CD4-positive, alpha-beta T cell treated with Interleukin-17A for 4 hours (primary cell): ENCODE measurements around the gene TMEM238.
A peak's percentile ranks its signal among the peaks of the same experiment; 100 is the strongest.

Experiments
- DNase-seq: peaks from one replicate; pipeline ENCODE4 v3.0.0-alpha.2; 2020; ENCODE audit warnings: mixed read lengths

TMEM238 gene

GRCh38 chr19:55354698-55355212 lies 29.3 kb downstream of the TMEM238 start, which contains the start of gene COX6B2:
TSS of gene COX6B2 (minus strand) at chr19:55354719. CDS start at chr19:55354521, 198 bp downstream.
- peak; percentile 11 for DNase-seq

- DNase-seq, result peak; percentile 68
Measured at GRCh38 chr19:55353803-55354697, 30.0 kb downstream of the TMEM238 start.

GRCh38 chr19:55353356-55353802 lies 30.7 kb downstream of the TMEM238 start:
- DNase-seq, result peak; percentile 10

- DNase-seq, result no peak
Measured at GRCh38 chr19:55352549-55353145, 31.4 kb downstream of the TMEM238 start.

- DNase-seq, result no peak
Measured at GRCh38 chr19:55352040-55352439, 32.1 kb downstream of the TMEM238 start.

GRCh38 chr19:55350620-55351315 lies 33.3 kb downstream of the TMEM238 start:
- DNase-seq, result no peak

GRCh38 chr19:55348317-55349034 lies 35.6 kb downstream of the TMEM238 start:
- DNase-seq, result no peak

GRCh38 chr19:55347442-55348009 lies 36.6 kb downstream of the TMEM238 start:
- no peak for DNase-seq

- no peak for DNase-seq
Measured at GRCh38 chr19:55346725-55347441, 37.2 kb downstream of the TMEM238 start.

GRCh38 chr19:55345818-55346724 lies 38.0 kb downstream of the TMEM238 start:
- DNase-seq, result no peak

- DNase-seq, result no peak
Measured at GRCh38 chr19:55345101-55345817, 38.8 kb downstream of the TMEM238 start.

GRCh38 chr19:55344444-55344843 lies 39.6 kb downstream of the TMEM238 start:
- no peak for DNase-seq

- DNase-seq, result no peak
Measured at GRCh38 chr19:55341595-55342531, 42.2 kb downstream of the TMEM238 start.

- DNase-seq, result peak; percentile 69
Measured at GRCh38 chr19:55341171-55341588, 42.9 kb downstream of the TMEM238 start.

- DNase-seq, result peak; percentile 32
Measured at GRCh38 chr19:55340784-55341147, 43.3 kb downstream of the TMEM238 start.

- no peak for DNase-seq
Measured at GRCh38 chr19:55339889-55340783, 44.0 kb downstream of the TMEM238 start.
